ENCODE measurements around the gene VPS26C. TPM values are rescaled to one million over a fixed set of nuclear protein-coding genes. Genes with fewer than 3 reads are reported as not detected.

Gene VPS26C
- total and polyA plus RNA-seq, 8 donors = 15.3 to 118 (median 40.1) TPM

GRCh38 chr21:37240978-37241377, 26.2 kb downstream of the VPS26C start:
- no peak for TF ChIP-seq POLR2AphosphoS5 (IDR thresholded peaks at IDR 0.05)
- Histone ChIP-seq H3K36me3 (peaks cover 6 to 54% (median 53%) of the 10 kb centered on the region in 4 donors), H3K4me3 (no peak overlapping the region), H3K4me1 (peaks cover 0 to 18% (median 0%) of the 10 kb centered on the region in 4 donors), H3K27me3 (no peaks in the 10 kb centered on the region), H3K27ac (no peak overlapping the region), H3K9me3 (no peaks in the 10 kb centered on the region)
- intact Hi-C loops (cut with DNase I; ENCODE audit: low total_unique reads) = no loop called here
- DNase-seq = no peak
- WGBS, 5 donors = 82 to 94% (median 90%) methylated on average over 8 of the region's 8 CpGs

- no peak for DNase-seq
- intact Hi-C loops (cut with DNase I; ENCODE audit: low total_unique reads) = no loop called here
- H3K27me3 ChIP-seq = no peaks in the 10 kb centered on the region
- H3K9me3 ChIP-seq = no peaks in the 10 kb centered on the region
- no peaks in the 10 kb centered on the region for H3K4me1 ChIP-seq
- H3K36me3 ChIP-seq = peaks cover 15 to 84% (median 80%) of the 10 kb centered on the region in 4 donors
- no peak overlapping the region for H3K27ac ChIP-seq
- no peak for TF ChIP-seq EP300 (IDR thresholded peaks at IDR 0.05)
- no peak for TF ChIP-seq CTCF (IDR thresholded peaks at IDR 0.05)
- TF ChIP-seq POLR2A (IDR thresholded peaks at IDR 0.05) = no peak
- TF ChIP-seq POLR2AphosphoS5 (IDR thresholded peaks at IDR 0.05) = no peak
- no peak overlapping the region for H3K4me3 ChIP-seq
- 46 to 60% (median 52%) methylated on average over 4 of the region's 4 CpGs for WGBS, 5 donors
Measured at GRCh38 chr21:37237764-37238163, 29.4 kb downstream of the VPS26C start.

DNA sequence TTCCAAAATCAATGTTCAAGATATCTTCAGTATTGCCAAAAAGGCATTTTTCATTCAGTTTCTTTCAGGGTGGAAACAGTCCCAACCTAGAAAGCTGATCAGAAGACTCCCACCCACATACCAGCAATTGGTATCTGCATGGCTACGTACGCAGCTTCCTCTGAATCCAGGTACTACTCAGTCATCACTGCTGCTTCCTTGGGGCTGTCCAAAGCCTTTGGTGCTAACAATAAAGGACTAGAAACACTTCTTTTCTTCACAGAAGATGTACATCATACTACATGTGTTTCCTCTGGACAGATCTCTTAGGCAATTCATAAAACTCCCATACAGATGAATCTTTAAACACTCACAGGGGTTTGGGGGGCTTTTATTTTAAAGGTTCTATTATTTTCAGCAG, 29.8 kb downstream of the VPS26C start:
- 94 to 99% (median 96%) methylated on average over 2 of the region's 2 CpGs for WGBS, 5 donors
- H3K27ac ChIP-seq = no peak overlapping the region
- H3K4me1 ChIP-seq = no peaks in the 10 kb centered on the region
- H3K9me3 ChIP-seq = no peaks in the 10 kb centered on the region
- H3K27me3 ChIP-seq = no peaks in the 10 kb centered on the region
- H3K36me3 ChIP-seq = peaks cover 17 to 88% (median 85%) of the 10 kb centered on the region in 4 donors
- TF ChIP-seq POLR2AphosphoS5 (IDR thresholded peaks at IDR 0.05) (no peak), POLR2A (IDR thresholded peaks at IDR 0.05) (no peak), EP300 (IDR thresholded peaks at IDR 0.05) (no peak), CTCF (IDR thresholded peaks at IDR 0.05) (no peak)
- no peak overlapping the region for H3K4me3 ChIP-seq
- DNase-seq = no peak
- intact Hi-C loops (cut with DNase I; ENCODE audit: low total_unique reads) = no loop called here

DNA sequence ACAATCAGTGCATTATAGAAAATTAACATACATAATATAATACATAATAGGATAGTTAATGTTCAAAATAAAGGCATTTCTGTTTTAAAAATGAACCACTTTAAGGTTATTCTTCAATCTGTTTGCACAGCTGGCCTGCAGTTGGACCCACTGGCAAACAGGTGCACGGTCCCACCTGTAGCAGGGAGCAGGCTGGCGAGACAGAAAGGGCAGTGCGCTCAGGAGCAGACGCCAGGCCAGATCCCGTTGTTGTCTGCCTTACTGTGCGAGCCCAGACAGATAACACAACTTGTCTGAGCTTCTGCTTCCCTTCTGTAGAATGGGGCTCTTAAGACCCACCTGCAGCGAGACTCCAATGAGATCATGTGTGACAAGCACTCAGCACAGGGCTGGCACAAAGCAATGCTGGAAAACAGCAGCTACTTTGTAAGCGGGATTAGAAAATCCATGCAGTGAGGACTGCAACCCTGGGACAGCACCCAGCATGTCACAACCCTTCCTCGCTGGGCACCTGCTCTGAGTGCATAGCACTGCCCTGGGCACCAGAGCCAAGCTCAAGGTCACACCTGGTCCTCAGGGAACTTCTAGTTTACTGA, 33.5 kb downstream of the VPS26C start:
- 73 to 92% (median 87%) methylated on average over 9 of the region's 9 CpGs for WGBS, 5 donors
- no peak overlapping the region for H3K4me3 ChIP-seq
- DNase-seq = no peak
- no peak overlapping the region for H3K27ac ChIP-seq
- peaks cover 31 to 95% (median 92%) of the 10 kb centered on the region in 4 donors for H3K36me3 ChIP-seq
- no peaks in the 10 kb centered on the region for H3K9me3 ChIP-seq
- H3K4me1 ChIP-seq = no peaks in the 10 kb centered on the region
- H3K27me3 ChIP-seq = no peaks in the 10 kb centered on the region
- TF ChIP-seq EP300 (IDR thresholded peaks at IDR 0.05) (no peak), CTCF (IDR thresholded peaks at IDR 0.05) (no peak), POLR2AphosphoS5 (IDR thresholded peaks at IDR 0.05) (no peak), POLR2A (IDR thresholded peaks at IDR 0.05) (no peak)
- intact Hi-C loops (cut with DNase I; ENCODE audit: low total_unique reads) = no loop called here

DNA sequence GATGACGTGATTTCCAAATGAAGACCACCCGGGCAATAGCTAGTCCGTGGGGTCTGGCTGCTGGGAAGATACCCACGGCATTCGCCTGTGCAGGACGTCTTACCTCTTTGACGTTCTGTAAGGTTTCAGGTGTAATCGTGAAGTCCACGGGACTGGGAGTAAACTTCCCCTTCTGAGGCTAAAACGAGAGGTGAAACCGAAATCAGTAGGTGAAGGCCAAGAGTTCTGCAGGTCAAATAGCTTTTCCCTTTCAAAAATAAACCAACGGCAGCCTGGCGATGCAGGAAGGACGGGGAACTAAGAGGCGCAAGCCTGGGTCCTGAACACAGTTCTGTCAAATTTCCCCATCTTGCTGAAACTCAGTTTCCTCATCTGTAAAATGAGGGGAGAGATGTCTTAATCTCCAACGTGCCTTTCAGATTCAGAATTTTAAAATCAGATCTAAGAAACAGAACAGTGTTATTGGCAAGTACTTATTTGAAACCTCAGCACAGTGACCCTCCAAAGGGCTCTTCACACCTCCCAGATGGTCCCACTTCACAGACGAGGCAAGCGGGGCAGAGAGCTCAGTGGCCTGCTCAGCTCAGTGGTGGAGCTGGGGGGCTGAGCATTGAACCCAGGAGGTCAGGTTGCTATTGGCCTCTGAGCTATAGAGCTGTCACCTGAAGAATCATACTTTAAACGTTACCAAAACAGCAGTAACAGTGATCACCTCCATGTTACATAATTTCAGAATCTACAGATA, 34.7 kb downstream of the VPS26C start:
- WGBS, 5 donors = 88 to 92% (median 90%) methylated on average over 19 of the region's 19 CpGs
- no peak for TF ChIP-seq CTCF (IDR thresholded peaks at IDR 0.05)
- no peak for TF ChIP-seq POLR2AphosphoS5 (IDR thresholded peaks at IDR 0.05)
- TF ChIP-seq EP300 (IDR thresholded peaks at IDR 0.05) = no peak
- no peak for TF ChIP-seq POLR2A (IDR thresholded peaks at IDR 0.05)
- Histone ChIP-seq H3K27ac (no peak overlapping the region), H3K4me3 (no peak overlapping the region), H3K36me3 (peaks cover 43 to 95% (median 92%) of the 10 kb centered on the region in 4 donors), H3K4me1 (no peaks in the 10 kb centered on the region), H3K9me3 (no peaks in the 10 kb centered on the region), H3K27me3 (no peaks in the 10 kb centered on the region)
- intact Hi-C loops (cut with DNase I; ENCODE audit: low total_unique reads) = no loop called here
- DNase-seq = no peak

All from stomach (tissue), 9 donors.